A549 treated with DMSO at 1 μM for 4 hours (cell line): Measurements from ENCODE around the gene PITHD1. TPM values are rescaled to one million over a fixed set of nuclear protein-coding genes. Genes with fewer than 3 reads are reported as not detected.

Experiments
- total RNA-seq: library from RNA; stranded (reverse); fragments of 200-300 nt; extraction: Qiagen RNA extraction; gene quantifications from 5 replicates; pipeline ENCODE4 v1.2.3, GENCODE V29; 2022; ENCODE audit warnings: low read depth

PITHD1 gene
- 33.5 to 46.7 TPM (median 38.2 TPM) in 5 replicates for total RNA-seq

GRCh38 chr1:23777979-23778814 is at the start of gene PITHD1:
TSS of gene PITHD1 (plus strand) at chr1:23778418. CDS start at chr1:23778516, 98 bp downstream.

DNA sequence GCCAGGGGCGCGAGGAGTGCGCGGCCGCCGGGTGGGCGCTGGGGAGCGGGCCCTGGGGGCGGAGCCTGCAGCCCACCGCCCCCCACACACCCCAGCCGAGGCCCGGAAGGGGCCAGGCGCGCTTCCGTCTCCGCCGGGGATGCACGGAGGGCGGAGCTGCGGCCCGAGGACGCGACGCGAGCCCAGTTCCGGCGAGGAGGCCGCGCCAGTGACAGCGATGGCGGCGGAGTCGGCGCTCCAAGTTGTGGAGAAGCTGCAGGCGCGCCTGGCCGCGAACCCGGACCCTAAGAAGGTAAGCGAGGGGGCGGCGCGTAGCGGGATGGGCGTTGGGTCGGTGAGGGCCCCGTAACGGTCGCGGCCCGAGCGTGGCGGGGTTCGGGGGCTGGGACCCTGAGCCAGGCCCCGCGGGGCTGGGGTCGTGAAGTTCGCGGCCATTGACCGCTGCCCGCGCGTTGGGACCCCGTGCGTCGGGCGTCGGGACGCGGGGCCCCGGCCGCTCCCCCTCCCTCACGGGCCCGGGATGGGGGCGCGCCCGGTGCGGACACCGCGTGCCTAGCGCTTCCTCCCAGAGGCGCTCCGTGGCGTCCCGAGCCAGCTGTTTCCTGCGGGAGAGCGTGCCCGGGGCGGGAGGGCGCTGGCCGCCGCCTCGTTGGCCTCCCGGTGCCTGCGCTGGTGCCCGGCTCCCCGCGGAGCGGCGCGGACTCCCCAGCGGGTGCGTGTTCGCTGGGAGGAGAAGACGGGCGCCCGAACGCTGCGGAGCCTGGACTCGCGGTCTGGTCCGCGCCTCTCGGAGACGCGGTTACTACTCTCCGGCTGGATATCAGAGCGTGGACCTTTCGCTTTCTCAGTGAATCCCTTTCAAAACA is 34.7 kb upstream of the PITHD1 start, which contains the start of gene ELOA:
Gene ELOA, plus strand, starts transcription at position 185 of the 866 bp plus-strand sequence. Its CDS starts 33 bp downstream, at position 218.

GRCh38 chr1:23790696-23791515 is 12.7 kb downstream of the PITHD1 start, which contains the start of gene LYPLA2:
TSS of gene LYPLA2 (plus strand) at chr1:23791145. CDS start at chr1:23792683, 1,538 bp downstream.

GRCh38 chr1:23800400-23801337 is 22.5 kb downstream of the PITHD1 start, which contains the start of gene GALE:
TSS of gene GALE (minus strand) at chr1:23800754. CDS start at chr1:23799007, 1,747 bp downstream.

GRCh38 chr1:23825076-23825761 is 47.0 kb downstream of the PITHD1 start, which contains the start of gene HMGCL:
TSS of gene HMGCL (minus strand) at chr1:23825429. CDS start at chr1:23825415, 14 bp downstream.

Other genes starting within 250 kb of the PITHD1 start
- 2.5 to 3.4 TPM (median 3.2 TPM) in 5 replicates for gene E2F2, start 247.2 kb upstream of the PITHD1 start, total RNA-seq
- gene ID3, start 218.9 kb upstream of the PITHD1 start, total RNA-seq: 221 to 391 TPM (median 325 TPM) in 5 replicates
- 1,265 to 1,459 TPM (median 1,357 TPM) in 5 replicates for gene RPL11, start 86.6 kb upstream of the PITHD1 start, total RNA-seq
- gene ELOA, start 34.9 kb upstream of the PITHD1 start, total RNA-seq: 28.1 to 32.6 TPM (median 30.8 TPM) in 5 replicates
- 55.6 to 63.0 TPM (median 59.1 TPM) in 5 replicates for gene LYPLA2, start 12.7 kb downstream of the PITHD1 start, total RNA-seq
- 71.3 to 84.8 TPM (median 72.6 TPM) in 5 replicates for gene GALE, start 22.3 kb downstream of the PITHD1 start, total RNA-seq
- 11.9 to 14.6 TPM (median 12.8 TPM) in 5 replicates for gene HMGCL, start 47.0 kb downstream of the PITHD1 start, total RNA-seq
- 8.7 to 10.4 TPM (median 9.8 TPM) in 5 replicates for gene FUCA1, start 89.9 kb downstream of the PITHD1 start, total RNA-seq
- not detected in 5 replicates for gene CNR2, start 134.9 kb downstream of the PITHD1 start, total RNA-seq
- gene PNRC2, start 181.4 kb downstream of the PITHD1 start, total RNA-seq: 28.8 to 40.7 TPM (median 31.5 TPM) in 5 replicates
- gene SRSF10, start 201.9 kb downstream of the PITHD1 start, total RNA-seq: 67.6 to 94.9 TPM (median 85.0 TPM) in 5 replicates